HG03460 (cell line): ENCODE data around the gene C11orf68.
"Not testable (repeated sequence)": the region's sequence is repeated elsewhere in the genome, so short reads cannot be mapped to it uniquely, and the experiment has no call there.

Experiments
- ATAC-seq: cut with Tn5 transposase; IDR thresholded peaks from one replicate; pipeline ENCODE4 v1.9.1; 2021; ENCODE audit not compliant: unreplicated experiment

C11orf68 gene

GRCh38 chr11:65918211-65919140 lies at the start of gene C11orf68:
Gene C11orf68, minus strand, starts transcription at chr11:65919062. Its CDS starts 31 bp downstream, at chr11:65919031.
- ATAC-seq, result peak; percentile 41

- no peak for ATAC-seq
Measured at GRCh38 chr11:65967329-65967934, 48.6 kb upstream of the C11orf68 start.

GRCh38 chr11:65965986-65966762 lies 47.3 kb upstream of the C11orf68 start:
- no peak for ATAC-seq

- no peak for ATAC-seq
Measured at GRCh38 chr11:65964906-65965305, 46.0 kb upstream of the C11orf68 start.

- ATAC-seq, result no peak
Measured at GRCh38 chr11:65962141-65962564, 43.3 kb upstream of the C11orf68 start.

GRCh38 chr11:65961267-65962140 lies 42.6 kb upstream of the C11orf68 start, which contains the start of gene SART1:
Gene SART1, plus strand, starts transcription at chr11:65961734. Its CDS starts 47 bp downstream, at chr11:65961781.
- ATAC-seq, result peak; percentile 76

- no peak for ATAC-seq
Measured at GRCh38 chr11:65960824-65961266, 42.0 kb upstream of the C11orf68 start.

- no peak for ATAC-seq
Measured at GRCh38 chr11:65958774-65959420, 40.0 kb upstream of the C11orf68 start.

- no peak for ATAC-seq
Measured at GRCh38 chr11:65958291-65958690, 39.4 kb upstream of the C11orf68 start.

- ATAC-seq, result no peak
Measured at GRCh38 chr11:65954771-65955170, 35.9 kb upstream of the C11orf68 start.

GRCh38 chr11:65953471-65953870 lies 34.6 kb upstream of the C11orf68 start:
- no peak for ATAC-seq

- no peak for ATAC-seq
Measured at GRCh38 chr11:65952052-65952521, 33.2 kb upstream of the C11orf68 start.

GRCh38 chr11:65951641-65952040 lies 32.8 kb upstream of the C11orf68 start:
- ATAC-seq, result not testable (repeated sequence)

- not testable (repeated sequence) for ATAC-seq
Measured at GRCh38 chr11:65950711-65951110, 31.8 kb upstream of the C11orf68 start.

GRCh38 chr11:65947603-65948125 lies 28.8 kb upstream of the C11orf68 start:
- ATAC-seq, result no peak

GRCh38 chr11:65947133-65947532 lies 28.3 kb upstream of the C11orf68 start:
- no peak for ATAC-seq

- ATAC-seq, result no peak
Measured at GRCh38 chr11:65946655-65947054, 27.8 kb upstream of the C11orf68 start.

- ATAC-seq, result no peak
Measured at GRCh38 chr11:65945941-65946558, 27.2 kb upstream of the C11orf68 start.

- ATAC-seq, result no peak
Measured at GRCh38 chr11:65945430-65945911, 26.6 kb upstream of the C11orf68 start, which contains the start of gene TSGA10IP. Gene TSGA10IP, plus strand, starts transcription at chr11:65945480. Its CDS starts 196 bp downstream, at chr11:65945676.
